ACC112 (cell line): ENCODE measurements around the gene PRAMEF18.
"Not testable (repeated sequence)": the region's sequence is repeated elsewhere in the genome, so short reads cannot be mapped to it uniquely, and the experiment has no call there.

Experiments
- H2AFZ ChIP-seq: fragments of 200-600 bp; sonication (generic); one replicate; pipeline ENCODE4 v1.6.0; 2017; ENCODE audit warnings: antibody characterized with exemption, low read length; ENCODE audit not compliant: unreplicated experiment
- H3K27ac ChIP-seq: fragments of 200-600 bp; sonication (generic); 2 replicates; pipeline ENCODE4 v1.5.1; 2014; ENCODE audit warnings: low read depth, mild to moderate bottlenecking, antibody characterized with exemption, low read length, moderate library complexity
- H3K27me3 ChIP-seq: fragments of 200-600 bp; sonication (generic); 2 replicates; pipeline ENCODE4 v1.6.1; 2014; ENCODE audit warnings: mild to moderate bottlenecking, antibody characterized with exemption, low read length, moderate library complexity, mixed read lengths; ENCODE audit not compliant: insufficient read depth
- H3K36me3 ChIP-seq: fragments of 200-600 bp; sonication (generic); 2 replicates; pipeline ENCODE4 v1.6.1; 2016; ENCODE audit warnings: mild to moderate bottlenecking, antibody characterized with exemption, low read length, moderate library complexity, mixed read lengths; ENCODE audit not compliant: insufficient read depth
- H3K4me1 ChIP-seq: fragments of 200-600 bp; sonication (generic); one replicate; pipeline ENCODE4 v1.6.1; 2016; ENCODE audit warnings: low read length, mixed read lengths; ENCODE audit not compliant: insufficient read depth, unreplicated experiment, control insufficient read depth
- H3K4me3 ChIP-seq: fragments of 200-600 bp; sonication (generic); 2 replicates; pipeline ENCODE4 v1.5.1; 2014; ENCODE audit warnings: mild to moderate bottlenecking, low read depth, low read length
- H3K79me2 ChIP-seq: fragments of 200-600 bp; sonication (generic); one replicate; pipeline ENCODE4 v1.6.0; 2016; ENCODE audit warnings: low read length; ENCODE audit not compliant: control insufficient read depth, unreplicated experiment, insufficient read depth

Gene PRAMEF18

DNA sequence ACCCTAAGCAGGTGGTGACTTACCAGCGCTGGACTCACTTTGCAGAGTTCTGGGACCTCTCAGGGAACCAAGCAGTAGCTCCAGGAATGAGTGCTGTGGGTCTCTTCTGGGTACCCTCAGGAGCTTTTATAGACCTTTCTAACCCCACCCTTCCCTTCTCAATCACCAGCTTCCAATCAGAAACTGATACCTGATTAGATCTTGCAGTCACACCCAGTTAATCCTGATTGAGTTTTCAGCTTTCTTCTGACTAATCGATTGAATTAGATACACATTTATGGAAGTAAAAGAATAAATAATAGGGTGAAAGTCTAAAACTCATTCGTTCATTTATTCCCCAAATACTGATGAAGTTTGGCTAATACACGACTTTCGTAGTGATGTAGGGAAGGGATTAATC is 24.6 kb downstream of the PRAMEF18 start, which contains the start of gene PRAMEF13:
PRAMEF13 (minus strand) TSS at position 101 of the 400 bp plus-strand sequence. CDS start 1,820 bp downstream, outside the sequence.
- H3K27ac ChIP-seq, H3K4me3 ChIP-seq, H3K27me3 ChIP-seq: not testable (repeated sequence)

More for the DNA sequence above, 24.6 kb downstream of the PRAMEF18 start, which contains the start of gene PRAMEF13:
- H3K36me3 ChIP-seq, H2AFZ ChIP-seq, H3K79me2 ChIP-seq, H3K4me1 ChIP-seq: not testable (repeated sequence)
